ENCODE data around the gene NRXN3. TPM values are rescaled to one million over a fixed set of nuclear protein-coding genes. Genes with fewer than 3 reads are reported as not detected.

NRXN3 gene
- total RNA-seq, 1 donor from 2014 or later = 19.8 TPM

DNA sequence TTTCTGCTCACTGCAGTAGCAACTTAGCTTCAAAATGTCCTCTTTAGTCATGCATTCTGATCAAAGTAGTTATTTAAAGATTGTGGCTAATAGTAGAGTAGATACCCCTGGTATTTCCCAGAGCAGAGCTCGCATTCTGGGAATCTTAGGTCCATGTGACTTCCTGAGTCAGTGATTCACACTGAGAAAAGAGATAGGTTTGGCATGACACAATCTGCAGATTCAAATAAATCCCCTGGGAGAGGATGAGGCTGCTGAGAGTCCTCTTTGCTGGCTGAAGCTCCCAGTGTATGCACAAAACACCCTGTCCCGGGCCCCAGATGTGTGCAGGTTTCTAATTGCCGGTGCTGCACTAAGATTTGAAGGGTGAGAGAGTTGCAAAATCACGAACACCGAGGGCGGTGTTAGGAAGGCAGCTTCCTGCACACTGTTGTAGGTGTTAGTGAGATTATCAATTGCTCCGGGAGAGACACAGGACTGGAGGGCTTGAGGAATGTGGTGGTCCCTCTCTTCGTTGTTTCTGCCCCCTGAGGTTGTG lies 233.2 kb downstream of the NRXN3 start:
- H3K27ac Mint-ChIP-seq = no peak overlapping the region
- no peak overlapping the region for H3K4me3 Mint-ChIP-seq
- H3K36me3 Mint-ChIP-seq = no peaks in the 10 kb centered on the region
- TF ChIP-seq, protein P1, sequence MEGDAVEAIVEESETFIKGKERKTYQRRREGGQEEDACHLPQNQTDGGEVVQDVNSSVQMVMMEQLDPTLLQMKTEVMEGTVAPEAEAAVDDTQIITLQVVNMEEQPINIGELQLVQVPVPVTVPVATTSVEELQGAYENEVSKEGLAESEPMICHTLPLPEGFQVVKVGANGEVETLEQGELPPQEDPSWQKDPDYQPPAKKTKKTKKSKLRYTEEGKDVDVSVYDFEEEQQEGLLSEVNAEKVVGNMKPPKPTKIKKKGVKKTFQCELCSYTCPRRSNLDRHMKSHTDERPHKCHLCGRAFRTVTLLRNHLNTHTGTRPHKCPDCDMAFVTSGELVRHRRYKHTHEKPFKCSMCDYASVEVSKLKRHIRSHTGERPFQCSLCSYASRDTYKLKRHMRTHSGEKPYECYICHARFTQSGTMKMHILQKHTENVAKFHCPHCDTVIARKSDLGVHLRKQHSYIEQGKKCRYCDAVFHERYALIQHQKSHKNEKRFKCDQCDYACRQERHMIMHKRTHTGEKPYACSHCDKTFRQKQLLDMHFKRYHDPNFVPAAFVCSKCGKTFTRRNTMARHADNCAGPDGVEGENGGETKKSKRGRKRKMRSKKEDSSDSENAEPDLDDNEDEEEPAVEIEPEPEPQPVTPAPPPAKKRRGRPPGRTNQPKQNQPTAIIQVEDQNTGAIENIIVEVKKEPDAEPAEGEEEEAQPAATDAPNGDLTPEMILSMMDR (conservative IDR thresholded peaks at IDR 0.05) = no peak
- H3K9me3 Mint-ChIP-seq = no peaks in the 10 kb centered on the region
- peaks cover 40% of the 10 kb centered on the region for H3K27me3 Mint-ChIP-seq
- no peak for DNase-seq (ENCODE audit: extremely low spot score, unreplicated experiment)
- H3K4me1 Mint-ChIP-seq (ENCODE audit: unreplicated experiment) = no peaks in the 10 kb centered on the region

DNA sequence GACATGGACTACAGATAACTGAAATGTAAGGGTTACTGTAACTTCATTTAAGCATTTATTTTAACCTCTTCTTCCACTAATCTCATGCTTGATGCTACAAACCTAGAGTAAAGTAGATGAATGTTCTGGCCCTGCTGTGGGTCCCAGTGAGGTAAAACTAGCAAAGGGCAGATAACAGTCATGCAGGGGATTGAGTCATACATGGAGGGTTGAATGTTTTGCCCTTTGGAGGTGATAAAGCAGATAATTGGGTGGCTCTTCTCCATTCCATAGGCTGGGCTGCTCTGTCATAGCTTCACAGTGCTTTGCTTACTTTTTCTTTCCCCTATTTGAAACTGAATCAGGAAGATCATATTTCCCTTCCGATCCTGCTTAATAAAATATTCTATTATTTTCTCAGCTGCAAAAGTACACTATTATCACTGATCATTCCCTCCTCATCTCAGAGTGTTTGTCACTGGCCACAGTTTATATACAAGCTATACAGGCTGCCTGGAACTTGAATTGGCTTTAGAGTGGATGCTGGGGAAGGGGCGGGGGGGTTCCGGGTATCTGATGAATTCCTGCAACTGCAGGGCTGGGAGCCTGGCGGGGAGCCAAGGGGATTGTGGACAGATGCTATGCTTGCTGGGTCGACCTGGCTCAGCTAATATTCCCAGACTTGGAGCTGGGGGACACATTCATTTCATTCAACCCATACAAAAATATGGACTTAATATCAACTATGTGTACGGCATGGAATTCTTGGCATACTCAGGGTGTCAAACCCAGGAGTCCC lies 235.1 kb downstream of the NRXN3 start:
- H3K36me3 Mint-ChIP-seq = no peaks in the 10 kb centered on the region
- no peak for DNase-seq (ENCODE audit: extremely low spot score, unreplicated experiment)
- peaks cover 43% of the 10 kb centered on the region for H3K27me3 Mint-ChIP-seq
- no peaks in the 10 kb centered on the region for H3K4me1 Mint-ChIP-seq (ENCODE audit: unreplicated experiment)
- H3K27ac Mint-ChIP-seq = no peak overlapping the region
- TF ChIP-seq, protein P1 (conservative IDR thresholded peaks at IDR 0.05) = no peak
- no peaks in the 10 kb centered on the region for H3K9me3 Mint-ChIP-seq
- no peak overlapping the region for H3K4me3 Mint-ChIP-seq

DNA sequence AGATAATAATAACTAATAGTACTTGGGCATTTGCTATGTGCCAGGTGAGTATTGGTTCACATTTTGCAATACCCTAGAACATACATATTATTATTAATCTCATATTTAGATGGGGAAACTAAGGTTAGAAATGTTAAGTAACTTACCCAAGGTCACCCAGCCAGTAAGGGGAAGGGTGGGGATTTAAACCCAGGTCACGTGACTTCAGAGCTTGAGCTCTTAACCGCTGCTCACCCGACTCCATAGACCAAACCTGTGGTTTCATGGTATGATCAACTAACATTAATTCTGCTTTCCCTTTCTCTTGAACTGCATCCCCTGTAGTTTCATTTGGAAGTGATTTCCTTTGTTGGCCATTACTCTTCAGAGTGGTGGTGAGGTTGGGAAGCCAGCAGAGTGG lies 242.3 kb downstream of the NRXN3 start:
- no peak for DNase-seq (ENCODE audit: extremely low spot score, unreplicated experiment)
- Mint-ChIP-seq H3K4me3 (no peak overlapping the region), H3K27me3 (peaks cover 21% of the 10 kb centered on the region), H3K36me3 (no peaks in the 10 kb centered on the region), H3K9me3 (no peaks in the 10 kb centered on the region), H3K4me1 (ENCODE audit: unreplicated experiment) (no peaks in the 10 kb centered on the region), H3K27ac (no peak overlapping the region)
- TF ChIP-seq, protein P1 (conservative IDR thresholded peaks at IDR 0.05) = no peak

DNA sequence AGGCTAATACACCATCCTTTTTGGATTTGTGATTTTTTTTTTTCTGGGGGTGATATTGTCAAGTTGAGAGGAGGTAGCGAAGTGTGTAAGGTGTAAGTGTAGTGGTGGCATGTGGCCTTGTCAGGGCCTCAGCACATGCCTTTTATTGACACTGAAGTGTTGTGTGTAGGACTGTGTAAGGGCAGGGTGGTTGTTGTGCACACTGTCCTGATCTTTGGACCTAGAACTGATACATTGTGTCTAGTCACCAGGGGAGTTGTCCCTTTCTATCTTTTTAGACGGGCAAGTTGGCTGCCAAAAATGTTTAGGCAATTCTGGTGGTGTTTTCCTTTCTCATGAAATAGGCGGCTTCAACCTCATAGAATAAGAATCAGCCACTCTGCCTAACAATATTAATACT lies 244.0 kb downstream of the NRXN3 start:
- H3K9me3 Mint-ChIP-seq = no peaks in the 10 kb centered on the region
- TF ChIP-seq, protein P1 (conservative IDR thresholded peaks at IDR 0.05) = no peak
- no peaks in the 10 kb centered on the region for H3K36me3 Mint-ChIP-seq
- no peak overlapping the region for H3K4me3 Mint-ChIP-seq
- peaks cover 13% of the 10 kb centered on the region for H3K27me3 Mint-ChIP-seq
- H3K27ac Mint-ChIP-seq = no peak overlapping the region
- no peak for DNase-seq (ENCODE audit: extremely low spot score, unreplicated experiment)
- H3K4me1 Mint-ChIP-seq (ENCODE audit: unreplicated experiment) = no peaks in the 10 kb centered on the region

DNA sequence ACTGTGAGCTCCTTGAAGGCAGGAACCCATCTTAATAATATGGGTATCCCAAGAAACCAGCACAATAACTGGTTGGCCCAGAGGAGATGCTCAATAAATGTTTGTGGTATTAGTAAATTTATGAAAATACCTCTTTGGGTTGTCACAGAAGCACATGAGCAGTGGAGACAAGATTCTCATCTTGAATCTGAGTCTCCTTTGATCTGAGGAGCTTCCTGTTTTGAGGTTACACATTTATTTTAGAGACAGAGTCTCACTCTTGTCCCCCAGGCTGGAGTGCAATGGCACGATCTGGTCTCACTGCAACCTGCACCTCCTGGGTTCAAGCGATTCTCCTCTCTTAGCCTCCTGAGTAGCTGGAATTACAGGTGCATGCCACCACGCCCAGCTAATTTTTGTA lies 247.4 kb downstream of the NRXN3 start:
- no peak for DNase-seq (ENCODE audit: extremely low spot score, unreplicated experiment)
- Mint-ChIP-seq H3K27ac (no peak overlapping the region), H3K27me3 (peaks cover 9% of the 10 kb centered on the region), H3K9me3 (no peaks in the 10 kb centered on the region), H3K36me3 (no peaks in the 10 kb centered on the region), H3K4me3 (no peak overlapping the region), H3K4me1 (ENCODE audit: unreplicated experiment) (no peaks in the 10 kb centered on the region)
- TF ChIP-seq, protein P1 (conservative IDR thresholded peaks at IDR 0.05) = no peak
